Keratinocyte (primary cell): ENCODE measurements around the gene ODF4. TPM values are rescaled to one million over a fixed set of nuclear protein-coding genes. Genes with fewer than 3 reads are reported as not detected.

Experiments used
- DNase-seq: peaks from one replicate; pipeline ENCODE4 v3.0.0-alpha.2; 2011; ENCODE audit warnings: low read depth, missing footprints, low spot score
- FAIRE-seq: peaks from 2 replicates; lab custom pipeline; 2011; peaks lifted over from hg19 to GRCh38; lab: Jason Lieb, UNC
- H2AFZ ChIP-seq: 2 replicates; pipeline ENCODE4 v1.6.0; 2012; ENCODE audit warnings: low read length, control low read depth, inconsistent platforms; ENCODE audit not compliant: control insufficient read depth
- H3K27ac ChIP-seq: 2 replicates; pipeline ENCODE4 v1.5.1; 2011; ENCODE audit warnings: low read length; ENCODE audit not compliant: control insufficient read depth, insufficient read depth
- H3K27me3 ChIP-seq: 3 replicates; pipeline ENCODE4 v1.6.0; 2011; ENCODE audit warnings: low read length; ENCODE audit not compliant: control insufficient read depth, insufficient read depth; ENCODE audit errors: extremely low read depth
- H3K36me3 ChIP-seq, 2 experiments: 2 replicates in 1 of 2; 3 replicates in 1 of 2; pipeline ENCODE4 v1.5.1; 2011; ENCODE audit warnings: low read length in 2 of 2, mild to moderate bottlenecking in 1 of 2; ENCODE audit not compliant: control insufficient read depth in 2 of 2, insufficient read depth in 2 of 2; ENCODE audit errors: extremely low read depth in 1 of 2
- H3K4me1 ChIP-seq: 3 replicates; pipeline ENCODE4 v1.5.1; 2011; ENCODE audit warnings: low read length; ENCODE audit not compliant: control insufficient read depth, insufficient read depth; ENCODE audit errors: extremely low read depth
- H3K4me2 ChIP-seq: 3 replicates; pipeline ENCODE4 v1.6.0; 2011; ENCODE audit warnings: low read depth, low read length; ENCODE audit not compliant: control insufficient read depth, insufficient read depth; ENCODE audit errors: extremely low read depth
- H3K4me3 ChIP-seq, 3 experiments: fragments of 200-600 bp in 1 of 3; sonication (generic) in 1 of 3; 2 replicates in 2 of 3; 3 replicates in 1 of 3; pipeline ENCODE4 v1.5.1; 2011 to 2016; ENCODE audit warnings: low read length in 3 of 3, mild to moderate bottlenecking in 3 of 3, control low read depth in 2 of 3, inconsistent platforms in 1 of 3, low read depth in 1 of 3, mixed read lengths in 1 of 3, mixed run types in 1 of 3, moderate library complexity in 1 of 3; ENCODE audit not compliant: control insufficient read depth in 2 of 3, insufficient read depth in 2 of 3; ENCODE audit errors: extremely low read depth in 1 of 3
- H3K79me2 ChIP-seq: 2 replicates; pipeline ENCODE4 v1.6.0; 2012; ENCODE audit warnings: low read length; ENCODE audit not compliant: control insufficient read depth, insufficient read depth
- H3K9ac ChIP-seq: 3 replicates; pipeline ENCODE4 v1.6.0; 2011; ENCODE audit warnings: low read length; ENCODE audit not compliant: control insufficient read depth, insufficient read depth; ENCODE audit errors: extremely low read depth
- H3K9me1 ChIP-seq: 3 replicates; pipeline ENCODE4 v1.6.0; 2011; ENCODE audit warnings: low read length; ENCODE audit not compliant: control insufficient read depth, insufficient read depth; ENCODE audit errors: extremely low read depth
- H3K9me3 ChIP-seq: 2 replicates; pipeline ENCODE4 v1.5.1; 2012; ENCODE audit warnings: low read depth, low read length; ENCODE audit not compliant: control insufficient read depth
- H4K20me1 ChIP-seq: 3 replicates; pipeline ENCODE4 v1.6.0; 2011; ENCODE audit warnings: low read length; ENCODE audit not compliant: control insufficient read depth, insufficient read depth; ENCODE audit errors: extremely low read depth
- CTCF ChIP-seq, 3 experiments: IDR thresholded peaks in 1 of 3; conservative IDR thresholded peaks in 1 of 3; optimal IDR thresholded peaks in 1 of 3; 2 replicates in 2 of 3; 3 replicates in 1 of 3; pipeline versions ENCODE3 to v1.5.1; 2011; ENCODE audit warnings: low read length in 3 of 3, mild to moderate bottlenecking in 3 of 3, moderate library complexity in 2 of 3, control low read depth in 1 of 3, inconsistent platforms in 1 of 3; ENCODE audit not compliant: insufficient read depth in 2 of 3; ENCODE audit errors: extremely low read depth in 1 of 3
- EZH2 ChIP-seq: IDR thresholded peaks from one replicate; pipeline ENCODE4 v1.6.1; 2012; ENCODE audit warnings: inconsistent platforms, mild to moderate bottlenecking, low read length, moderate library complexity
- dilution Hi-C: fragments of 300-500 bp; cut with MboI; formaldehyde crosslinking; loops from one replicate; pipeline ENCODE4 v1.7.0; 2020; ENCODE audit warnings: low sequenced_read_pairs; ENCODE audit not compliant: extremely low pct_ligation_motif_present
- polyA plus RNA-seq, 5 experiments: library from polyadenylated mRNA; depleted of rRNA in 3 of 5; stranded (reverse) in 3 of 5; stranded (forward) in 1 of 5; unstranded in 1 of 5; fragments of >200 nt; gene quantifications; 1 replicate in 1 of 5; 2 replicates in 3 of 5; 3 replicates in 1 of 5; pipeline versions ENCODE4 v1.2.1 to v1.2.3, GENCODE V29; 2011 to 2012; ENCODE audit warnings: missing spikeins in 2 of 5, low read depth in 1 of 5, low replicate concordance in 1 of 5

The ODF4 gene
- polyA plus RNA-seq, 1 donor (not counting 4 experiments of a cell fraction or from before 2014, with no cell fraction given), result not detected

- no peaks in the 10 kb centered on the region for H3K27me3 ChIP-seq
- no peaks in the 10 kb centered on the region for H3K9me1 ChIP-seq
- dilution Hi-C loops, result no loop called here
- H3K27ac ChIP-seq, result no peak overlapping the region
- H3K4me1 ChIP-seq, result no peaks in the 10 kb centered on the region
- H2AFZ ChIP-seq, result no peak overlapping the region
- H3K36me3 ChIP-seq, result no peaks in the 10 kb centered on the region
- no peak overlapping the region for H3K4me2 ChIP-seq
- H3K9me3 ChIP-seq, result no peaks in the 10 kb centered on the region
- FAIRE-seq (no peak), DNase-seq (no peak)
- H3K79me2 ChIP-seq, result no peaks in the 10 kb centered on the region
- H4K20me1 ChIP-seq, result no peaks in the 10 kb centered on the region
- H3K9ac ChIP-seq, result no peak overlapping the region
- no peak overlapping the region for H3K4me3 ChIP-seq
- TF ChIP-seq EZH2, result no peak
- TF ChIP-seq CTCF (optimal IDR thresholded peaks at IDR 0.05 in 1 of 3, IDR thresholded peaks at IDR 0.05 in 1 of 3, conservative IDR thresholded peaks at IDR 0.05 in 1 of 3; ENCODE audit: extremely low read depth in 1 of 3, insufficient read depth in 2 of 3, low read length in 3 of 3), result no peak
These were observed 20.6 kb downstream of the ODF4 start for GRCh38 chr17:8360260-8360659.

DNA sequence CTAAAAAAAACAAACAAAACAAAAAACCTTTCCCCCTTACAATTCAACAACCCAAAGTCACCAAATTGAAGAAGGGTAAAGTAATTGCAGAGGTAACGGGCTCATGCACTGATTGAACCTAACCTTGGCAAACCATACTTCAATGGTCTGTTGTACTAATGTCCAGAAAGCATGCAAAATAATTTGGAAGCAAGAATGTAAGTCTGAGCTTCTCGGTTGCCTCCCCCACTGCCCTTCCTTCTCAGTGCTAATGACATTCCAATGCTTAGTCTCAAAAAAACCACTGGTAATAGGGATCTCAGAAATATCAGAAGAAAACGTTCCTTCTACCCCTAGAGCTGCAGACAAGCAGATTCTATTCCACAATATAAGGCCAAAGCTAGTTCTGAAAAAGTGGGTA, 21.1 kb downstream of the ODF4 start:
- DNase-seq (no peak), FAIRE-seq (no peak)
- no peaks in the 10 kb centered on the region for H3K4me1 ChIP-seq
- TF ChIP-seq EZH2 (no peak), CTCF (optimal IDR thresholded peaks at IDR 0.05 in 1 of 3, IDR thresholded peaks at IDR 0.05 in 1 of 3, conservative IDR thresholded peaks at IDR 0.05 in 1 of 3; ENCODE audit: extremely low read depth in 1 of 3, insufficient read depth in 2 of 3, low read length in 3 of 3) (no peak)
- H3K36me3 ChIP-seq, result no peaks in the 10 kb centered on the region
- H3K27ac ChIP-seq, result no peak overlapping the region
- dilution Hi-C loops, result no loop called here
- no peak overlapping the region for H3K9ac ChIP-seq
- H3K79me2 ChIP-seq, result no peaks in the 10 kb centered on the region
- no peaks in the 10 kb centered on the region for H3K9me3 ChIP-seq
- H3K27me3 ChIP-seq, result no peaks in the 10 kb centered on the region
- H3K4me2 ChIP-seq, result no peak overlapping the region
- H4K20me1 ChIP-seq, result no peaks in the 10 kb centered on the region
- no peaks in the 10 kb centered on the region for H3K9me1 ChIP-seq
- no peak overlapping the region for H3K4me3 ChIP-seq
- no peak overlapping the region for H2AFZ ChIP-seq
